HG03432 (cell line): Measurements from ENCODE around the gene NDUFA7.
"Not testable (repeated sequence)": the region's sequence is repeated elsewhere in the genome, so short reads cannot be mapped to it uniquely, and the experiment has no call there.

Source experiments
- ATAC-seq: cut with Tn5 transposase; IDR thresholded peaks from one replicate; pipeline ENCODE4 v1.9.1; 2021; ENCODE audit warnings: mild to moderate bottlenecking, moderate library complexity; ENCODE audit not compliant: unreplicated experiment

The NDUFA7 gene

DNA sequence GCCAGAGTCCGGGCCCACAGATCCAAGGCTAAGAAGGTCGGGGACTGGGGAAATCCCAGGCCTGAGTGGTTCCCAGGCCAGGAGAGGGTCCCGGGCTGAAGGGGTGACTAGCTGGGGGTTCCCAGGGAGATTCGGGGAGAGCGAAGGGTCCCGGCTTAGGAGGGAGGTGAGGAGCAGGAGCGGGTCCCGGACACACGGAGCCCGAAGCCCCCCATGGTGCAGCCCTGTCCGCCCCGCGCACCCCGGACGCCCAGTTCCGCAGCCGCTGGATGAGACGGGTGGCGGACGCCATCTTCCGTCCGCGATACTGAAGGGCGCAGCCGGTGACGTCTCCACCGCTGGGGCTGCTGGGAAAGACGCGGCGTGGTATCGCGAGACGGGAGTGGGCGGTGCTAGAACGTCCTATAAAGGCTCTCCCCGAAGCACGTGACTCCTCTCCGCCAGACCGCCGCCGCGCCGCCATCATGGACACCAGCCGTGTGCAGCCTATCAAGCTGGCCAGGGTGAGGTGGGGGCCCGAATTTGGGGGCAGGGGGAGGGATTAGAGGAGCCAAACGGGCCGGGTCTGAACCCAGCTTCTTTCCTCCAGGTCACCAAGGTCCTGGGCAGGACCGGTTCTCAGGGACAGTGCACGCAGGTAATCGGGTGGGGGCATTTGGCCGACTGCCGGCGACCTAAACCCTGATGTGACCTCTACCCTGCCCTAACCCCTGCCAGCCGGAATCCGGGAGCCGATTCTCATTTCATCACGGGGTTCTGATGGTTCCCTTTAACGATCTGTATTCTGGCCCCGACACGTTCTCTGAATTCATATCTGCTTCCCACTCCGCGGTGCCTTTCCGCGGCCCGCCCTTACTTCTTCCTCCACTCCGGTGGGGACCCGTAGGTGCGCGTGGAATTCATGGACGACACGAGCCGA lies at the start of gene NDUFA7, which contains the start of gene RPS28:
NDUFA7 (minus strand) TSS at position 309 of the 919 bp plus-strand sequence; CDS start at position 292, 17 bp downstream.
RPS28 (plus strand) TSS at position 430 of the 919 bp plus-strand sequence; CDS start at position 465, 35 bp downstream.
- peak; percentile 85 for ATAC-seq

DNA sequence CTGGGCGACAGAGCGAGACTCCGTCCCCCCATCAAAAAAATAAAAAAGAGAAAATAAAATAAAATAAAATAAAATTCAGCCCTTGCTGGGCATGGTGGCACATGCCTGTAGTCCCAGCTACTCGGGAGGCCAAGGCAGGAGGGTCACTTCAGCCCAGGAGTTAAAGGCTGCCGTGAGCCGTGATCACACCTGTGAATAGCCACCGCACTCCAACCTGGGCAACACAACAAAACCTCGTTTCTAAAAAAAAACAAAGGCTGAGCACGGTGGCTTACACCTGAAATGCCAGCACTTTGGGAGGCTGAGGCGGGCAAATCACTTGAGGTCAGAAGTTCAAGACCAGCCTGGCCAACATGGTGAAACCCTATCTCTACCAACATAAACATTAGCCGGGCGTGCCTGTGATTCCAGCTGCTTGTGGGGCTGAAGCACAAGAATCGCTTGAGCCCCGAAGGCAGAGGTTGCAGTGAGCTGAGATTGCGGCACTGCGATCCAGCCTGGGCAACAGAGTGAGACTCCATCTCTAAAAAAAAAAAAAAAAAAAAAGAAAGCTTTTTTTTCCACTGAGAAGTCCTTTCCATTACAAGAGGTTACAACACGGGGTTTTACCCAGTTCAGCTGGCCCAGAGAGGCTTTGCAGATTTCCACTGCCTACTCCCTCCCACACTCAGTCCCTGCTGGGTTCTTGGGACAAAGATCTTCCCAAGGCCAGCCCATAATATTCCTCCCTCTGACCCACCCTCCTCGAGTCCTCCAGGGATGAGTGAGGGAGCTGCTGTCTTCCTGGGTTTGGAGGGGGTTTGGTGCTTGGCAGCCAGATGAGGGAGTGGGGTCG lies 49.2 kb upstream of the NDUFA7 start:
- no peak for ATAC-seq

DNA sequence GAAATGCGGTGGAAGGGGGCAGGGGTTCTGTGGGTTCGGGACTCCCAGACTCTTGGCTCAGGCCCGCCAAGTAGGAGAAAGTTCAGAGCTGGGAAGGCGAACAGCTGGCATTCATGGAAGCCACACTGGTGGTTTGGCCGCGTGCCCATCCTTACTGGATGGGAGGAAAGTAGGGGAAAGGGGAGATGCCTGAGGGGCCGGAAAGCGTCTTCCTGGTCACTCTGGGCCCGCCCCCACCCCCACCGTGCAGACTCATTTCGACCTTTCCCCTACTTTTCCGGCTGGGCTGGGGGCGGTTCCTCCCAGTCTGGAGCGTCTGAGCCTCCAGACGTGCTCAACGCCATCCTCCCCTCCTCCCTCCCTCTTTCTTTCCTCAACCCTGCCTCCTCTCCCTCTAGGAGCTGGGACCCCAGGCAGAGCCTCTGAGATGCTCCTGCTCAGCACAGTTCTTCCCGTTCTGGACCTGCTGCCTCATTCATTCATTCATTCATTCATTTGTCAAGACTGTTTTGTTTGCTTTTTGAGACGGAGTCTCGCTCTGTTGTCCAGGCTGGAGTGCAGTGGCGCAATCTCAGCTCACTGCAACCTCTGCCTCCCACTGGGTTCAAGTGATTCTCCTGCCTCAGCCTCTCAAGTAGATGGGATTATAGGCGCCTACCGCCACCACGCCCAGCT lies 46.3 kb upstream of the NDUFA7 start:
- no peak for ATAC-seq

DNA sequence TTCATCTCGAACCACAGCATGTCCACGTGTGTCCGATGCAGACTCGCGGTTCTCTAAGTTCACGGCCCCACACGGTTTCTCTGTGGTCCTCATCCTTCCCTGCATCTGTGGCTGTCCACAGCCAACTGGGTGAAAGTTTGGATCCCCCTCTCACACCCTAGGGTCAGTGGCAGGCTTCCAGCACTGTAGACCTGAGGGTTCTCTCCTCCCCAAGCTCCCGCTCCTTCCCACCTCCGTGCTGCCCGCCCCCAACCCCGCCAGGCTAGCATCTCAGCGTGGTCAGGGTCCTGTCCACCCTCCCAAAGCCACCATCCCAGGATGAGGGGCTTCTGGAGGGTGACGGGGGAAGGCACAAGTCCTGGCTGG lies 45.8 kb upstream of the NDUFA7 start:
- no peak for ATAC-seq

DNA sequence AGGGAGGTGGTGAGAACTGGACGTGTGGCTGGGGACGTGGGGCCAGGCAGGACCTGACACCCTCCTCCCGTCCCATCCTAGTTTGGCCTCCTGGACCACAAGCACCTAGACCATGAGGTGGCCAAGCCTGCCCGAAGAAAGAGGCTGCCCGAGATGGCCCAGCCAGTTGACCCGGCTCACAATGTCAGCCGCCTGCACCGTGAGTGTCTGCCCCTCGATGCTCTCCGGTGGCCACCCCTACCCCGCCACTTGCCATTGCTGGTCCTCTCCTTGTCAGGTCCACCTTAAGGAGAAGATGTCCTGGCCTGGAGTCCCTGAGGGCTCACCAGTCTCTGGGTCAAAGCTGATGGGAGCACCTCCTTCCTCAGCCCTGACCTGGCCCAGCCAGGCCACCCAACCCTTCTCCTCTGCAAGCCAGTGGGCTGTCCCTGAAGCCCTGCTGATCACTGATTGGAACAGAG lies 45.0 kb upstream of the NDUFA7 start:
- ATAC-seq = no peak

DNA sequence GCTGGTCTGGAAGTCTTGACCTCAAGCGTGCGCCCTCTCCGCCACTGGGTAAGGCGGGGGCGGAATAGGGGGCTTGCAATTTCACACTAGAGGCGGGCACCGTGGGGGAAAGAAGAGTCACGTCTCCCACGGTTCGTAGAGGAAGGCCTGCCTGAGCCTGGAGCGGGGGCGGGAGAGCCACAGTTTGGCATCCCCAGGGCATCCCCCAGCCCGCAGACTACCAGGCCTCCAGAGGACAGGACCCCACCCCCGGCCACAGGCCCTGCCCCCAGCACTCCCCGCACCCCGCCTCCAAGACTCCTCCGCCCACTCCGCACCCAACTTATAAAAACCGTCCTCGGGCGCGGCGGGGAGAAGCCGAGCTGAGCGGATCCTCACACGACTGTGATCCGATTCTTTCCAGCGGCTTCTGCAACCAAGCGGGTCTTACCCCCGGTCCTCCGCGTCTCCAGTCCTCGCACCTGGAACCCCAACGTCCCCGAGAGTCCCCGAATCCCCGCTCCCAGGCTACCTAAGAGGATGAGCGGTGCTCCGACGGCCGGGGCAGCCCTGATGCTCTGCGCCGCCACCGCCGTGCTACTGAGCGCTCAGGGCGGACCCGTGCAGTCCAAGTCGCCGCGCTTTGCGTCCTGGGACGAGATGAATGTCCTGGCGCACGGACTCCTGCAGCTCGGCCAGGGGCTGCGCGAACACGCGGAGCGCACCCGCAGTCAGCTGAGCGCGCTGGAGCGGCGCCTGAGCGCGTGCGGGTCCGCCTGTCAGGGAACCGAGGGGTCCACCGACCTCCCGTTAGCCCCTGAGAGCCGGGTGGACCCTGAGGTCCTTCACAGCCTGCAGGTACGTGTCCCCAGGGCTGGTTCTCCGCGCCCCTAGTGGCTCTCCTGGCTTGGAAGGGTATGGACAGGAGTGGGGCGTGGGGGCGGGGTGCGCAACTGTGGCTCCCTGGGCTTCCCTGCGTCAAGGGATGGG lies 42.9 kb upstream of the NDUFA7 start, which contains the start of gene ANGPTL4:
ANGPTL4 (plus strand) TSS at position 353 of the 969 bp plus-strand sequence; CDS start at position 520, 167 bp downstream.
- ATAC-seq = no peak

DNA sequence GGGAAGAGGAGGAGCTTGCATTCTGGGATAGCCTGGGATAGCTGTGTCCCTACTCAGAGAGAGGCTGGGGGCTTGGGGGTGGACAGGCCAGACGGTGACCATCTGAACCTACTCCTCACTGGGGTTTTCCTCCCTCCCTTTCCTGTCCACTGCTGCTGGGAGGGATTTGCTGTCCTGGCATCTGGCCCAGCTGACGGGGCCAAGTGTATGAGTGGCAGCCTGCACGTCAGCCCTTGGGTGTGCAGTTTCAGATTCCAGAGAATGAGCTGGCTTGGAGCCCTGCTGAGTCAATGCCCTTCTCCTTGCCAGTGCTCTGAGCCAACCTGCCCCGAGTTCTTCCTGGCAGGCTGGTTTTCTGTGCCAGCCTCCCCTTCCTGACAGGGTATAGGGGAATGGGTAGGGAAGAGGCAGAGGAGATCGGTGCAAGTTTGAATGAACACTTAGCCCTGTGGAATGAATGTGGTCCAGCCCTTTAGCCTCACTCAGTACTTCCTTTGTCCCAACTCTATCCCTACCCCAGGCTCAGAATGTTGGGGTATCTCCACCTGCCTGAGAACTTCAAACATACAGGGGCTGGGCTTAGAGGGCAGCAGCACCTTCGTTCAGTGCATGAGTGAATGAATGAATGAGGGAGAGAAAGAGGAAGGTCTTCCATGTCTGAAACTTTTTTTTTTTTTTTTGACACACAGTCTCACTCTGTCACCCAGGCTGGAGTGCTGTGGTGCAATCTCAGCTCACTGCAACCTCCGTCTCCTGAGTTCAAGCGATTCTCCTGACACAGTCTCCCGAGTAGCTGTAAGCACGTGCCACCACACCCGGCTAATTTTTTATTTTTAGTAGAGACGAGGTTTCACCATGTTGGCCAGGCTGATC lies 41.0 kb upstream of the NDUFA7 start:
- ATAC-seq = no peak

DNA sequence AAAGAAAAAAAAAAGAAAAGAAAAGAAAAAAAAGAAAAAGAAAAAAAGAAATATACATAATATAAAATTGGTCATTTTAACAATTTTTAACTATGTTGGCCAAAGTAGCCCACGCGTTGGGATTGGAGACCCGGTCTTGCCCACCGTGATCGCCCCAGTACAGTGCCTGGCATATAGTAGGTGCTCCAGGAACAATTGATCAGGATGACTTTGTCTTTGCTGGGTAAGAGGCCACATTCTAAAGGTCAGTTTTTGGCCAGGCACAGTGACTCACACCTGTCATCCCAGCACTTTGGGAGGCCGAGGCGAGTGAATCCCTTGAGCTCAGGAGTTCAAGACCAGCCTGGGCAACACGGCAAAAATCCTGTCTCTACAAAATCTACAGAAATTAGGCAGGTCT lies 39.0 kb upstream of the NDUFA7 start:
- ATAC-seq = no peak

DNA sequence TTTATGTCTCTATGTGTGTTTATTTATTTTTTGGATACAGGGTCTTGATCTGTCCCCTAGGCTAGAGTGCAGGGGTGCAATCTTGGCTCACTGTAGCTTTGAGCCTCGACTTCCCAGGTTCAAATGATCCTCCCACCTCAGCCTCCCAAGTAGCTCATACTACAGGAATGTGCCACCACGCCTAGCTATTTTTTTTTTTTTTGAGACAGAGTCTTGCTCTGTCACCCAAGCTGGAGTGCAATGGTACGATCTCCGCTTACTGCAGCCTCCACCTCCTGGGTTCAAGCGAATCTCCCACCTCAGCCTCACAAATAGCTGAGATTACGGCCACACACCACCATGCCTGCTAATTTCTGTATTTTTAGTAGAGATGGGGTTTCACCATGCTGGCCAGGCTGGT lies 37.8 kb upstream of the NDUFA7 start:
- ATAC-seq = no peak

DNA sequence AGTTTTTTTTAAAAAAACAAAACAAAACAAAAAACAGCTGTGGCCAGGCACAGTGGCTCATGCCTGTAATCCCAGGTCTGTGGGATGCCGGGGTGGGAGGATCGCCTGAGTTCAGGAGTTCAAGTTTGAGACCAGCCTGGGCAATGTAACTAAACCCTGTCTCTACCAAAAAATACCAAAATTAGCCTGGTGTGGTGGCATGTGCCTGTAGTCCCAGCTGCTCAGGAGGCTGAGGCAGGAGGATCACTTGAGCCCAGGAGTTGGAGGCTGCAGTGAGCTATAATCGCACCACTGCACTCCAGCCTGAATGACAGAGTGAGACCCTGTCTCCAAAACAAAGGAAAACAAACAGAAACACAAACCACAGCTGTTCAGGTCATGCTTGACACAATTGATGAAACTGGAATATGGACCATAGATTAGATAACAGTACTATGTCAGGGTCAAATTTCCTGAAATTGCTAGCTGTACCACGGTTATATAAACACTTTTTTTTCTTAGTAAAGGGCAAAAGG lies 35.9 kb upstream of the NDUFA7 start:
- ATAC-seq = no peak

DNA sequence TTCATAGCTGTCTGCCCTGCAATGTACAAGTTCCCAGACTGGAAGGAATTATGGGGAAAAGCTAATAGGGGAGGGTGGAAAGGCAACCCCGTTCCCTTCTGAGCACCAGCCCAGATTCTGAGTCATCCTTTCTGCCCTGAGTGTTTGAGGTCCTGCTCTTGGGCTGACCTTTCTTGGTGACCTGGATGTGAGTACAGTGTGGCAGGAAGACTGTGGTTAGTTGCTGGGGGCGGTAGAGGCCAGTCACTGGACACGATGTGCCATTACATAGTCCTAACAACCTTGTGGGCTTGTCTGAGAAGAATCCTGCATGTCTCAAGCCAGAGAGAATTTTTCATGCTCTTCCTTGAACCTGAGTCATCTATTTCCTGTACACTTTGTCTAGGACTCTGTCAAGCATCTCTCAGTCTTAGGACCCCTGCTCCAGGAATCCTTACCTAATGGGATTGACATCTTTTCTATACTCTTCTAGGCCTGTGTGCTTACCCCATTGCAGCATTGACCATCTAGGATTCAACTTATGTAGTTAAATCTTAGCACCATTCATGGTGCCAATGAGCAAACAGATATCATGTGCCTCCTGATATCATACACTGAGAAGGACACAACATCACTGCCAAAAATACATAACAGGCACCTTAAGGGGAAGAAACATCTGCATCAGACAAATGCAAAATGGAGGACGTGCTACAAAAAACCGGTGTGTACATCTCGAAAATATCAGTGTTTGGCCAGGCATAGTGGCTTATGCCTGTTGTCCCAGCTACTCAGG lies 34.6 kb upstream of the NDUFA7 start:
- ATAC-seq = no peak

DNA sequence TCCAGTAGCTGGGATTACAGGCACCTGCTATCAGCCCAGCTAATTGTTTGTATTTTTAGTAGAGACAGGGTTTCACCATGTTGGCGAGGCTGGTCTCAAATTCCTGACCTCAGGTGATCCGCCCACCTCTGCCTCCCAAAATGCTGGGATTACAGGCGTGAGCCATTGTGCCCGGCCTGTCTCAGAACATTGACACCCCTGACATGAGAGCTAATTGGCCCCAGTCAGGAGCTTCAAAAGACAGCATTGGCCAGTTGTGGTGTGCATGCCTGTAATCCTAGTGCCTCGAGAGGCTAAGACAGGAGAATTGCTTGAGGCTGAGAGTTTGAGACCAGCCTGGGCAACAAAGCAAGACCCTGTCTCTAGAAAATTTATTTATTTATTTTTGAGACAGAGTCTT lies 31.7 kb upstream of the NDUFA7 start:
- not testable (repeated sequence) for ATAC-seq

DNA sequence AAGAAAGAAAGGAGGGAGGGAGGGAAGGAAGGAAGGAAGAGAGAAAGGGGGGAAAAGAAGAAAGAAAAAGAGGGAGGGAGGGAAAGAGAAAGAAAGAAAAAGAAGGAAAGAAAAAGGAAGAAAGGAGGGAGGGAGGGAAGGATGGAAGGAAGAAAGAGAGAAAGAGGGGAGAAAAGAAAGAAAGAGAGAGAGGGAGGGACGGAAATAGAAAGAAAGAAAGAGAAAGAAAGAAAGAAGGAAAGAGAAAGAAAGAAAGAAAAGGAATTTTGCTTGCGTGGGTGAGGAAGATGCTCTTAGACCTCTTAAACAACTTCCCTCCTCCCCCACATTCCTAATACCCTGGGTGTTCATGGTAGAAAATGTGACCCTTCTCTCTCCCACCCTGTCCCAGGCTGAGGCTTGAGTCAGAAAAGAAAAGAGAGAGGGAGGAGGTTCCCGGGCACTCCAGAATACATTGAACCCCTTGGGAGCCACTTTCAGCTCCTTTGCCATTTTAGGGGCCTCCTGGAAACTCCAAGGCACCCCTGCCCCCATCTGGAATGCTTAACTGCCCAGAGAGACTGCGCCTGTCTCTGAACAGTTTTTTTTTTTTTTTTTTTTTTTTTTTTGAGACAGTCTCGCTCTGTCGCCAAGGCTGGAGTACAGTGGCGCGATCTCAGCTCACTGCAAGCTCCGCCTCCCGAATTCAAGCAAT lies 31.1 kb upstream of the NDUFA7 start:
- ATAC-seq = no peak

DNA sequence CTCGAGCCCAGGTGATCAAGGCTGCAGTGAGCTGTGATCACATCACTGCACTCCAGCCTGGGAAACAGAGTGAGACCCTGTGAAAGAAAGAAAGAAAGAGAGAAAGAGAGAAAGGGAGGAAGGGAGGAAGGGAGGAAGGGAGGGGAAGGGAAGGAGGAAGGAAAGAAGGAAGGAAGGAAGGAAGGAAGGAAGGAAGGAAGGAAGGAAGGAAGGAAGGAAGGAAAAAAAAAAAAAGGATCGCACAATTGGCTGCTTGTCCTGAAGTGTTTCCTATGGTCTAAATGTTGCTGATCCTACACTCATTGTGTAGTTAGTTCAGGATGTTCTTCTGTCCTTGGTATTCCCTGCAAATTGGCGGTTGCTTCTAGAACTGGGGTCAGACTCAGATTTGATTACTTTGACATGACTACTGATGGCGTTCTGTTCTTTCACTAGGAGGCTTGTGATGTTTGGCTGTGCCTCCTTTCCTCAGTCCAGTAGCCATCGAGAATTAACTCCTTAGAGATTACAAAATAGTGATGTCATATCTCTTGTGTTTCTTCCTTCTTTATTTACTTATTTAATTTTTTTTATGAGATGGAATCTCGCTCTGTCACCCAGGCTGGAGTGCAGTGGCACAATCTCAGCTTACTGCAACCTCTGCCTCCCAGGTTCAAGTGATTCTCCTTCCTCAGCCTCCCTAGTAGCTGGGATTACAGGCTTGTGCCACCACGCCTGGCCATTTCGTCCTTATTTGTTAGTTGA lies 28.6 kb upstream of the NDUFA7 start:
- ATAC-seq = not testable (repeated sequence)

DNA sequence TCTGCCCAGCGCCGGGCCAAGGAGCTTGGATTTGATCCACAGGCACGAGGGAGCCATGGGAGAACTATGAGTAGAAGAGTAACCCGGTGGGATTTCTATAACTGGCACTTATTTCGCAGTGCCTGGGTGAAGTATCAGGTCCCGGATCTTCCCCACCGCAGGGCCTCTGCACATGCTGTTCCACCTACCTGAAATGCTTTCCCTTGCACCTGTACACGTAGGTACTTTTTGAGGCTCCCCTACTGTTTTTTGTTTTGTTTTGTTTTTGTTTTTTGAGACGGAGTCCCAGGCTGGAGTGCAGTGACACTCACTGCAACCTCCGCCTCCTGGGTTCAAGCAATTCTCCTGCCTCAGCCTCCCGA lies 22.3 kb upstream of the NDUFA7 start:
- ATAC-seq = no peak

DNA sequence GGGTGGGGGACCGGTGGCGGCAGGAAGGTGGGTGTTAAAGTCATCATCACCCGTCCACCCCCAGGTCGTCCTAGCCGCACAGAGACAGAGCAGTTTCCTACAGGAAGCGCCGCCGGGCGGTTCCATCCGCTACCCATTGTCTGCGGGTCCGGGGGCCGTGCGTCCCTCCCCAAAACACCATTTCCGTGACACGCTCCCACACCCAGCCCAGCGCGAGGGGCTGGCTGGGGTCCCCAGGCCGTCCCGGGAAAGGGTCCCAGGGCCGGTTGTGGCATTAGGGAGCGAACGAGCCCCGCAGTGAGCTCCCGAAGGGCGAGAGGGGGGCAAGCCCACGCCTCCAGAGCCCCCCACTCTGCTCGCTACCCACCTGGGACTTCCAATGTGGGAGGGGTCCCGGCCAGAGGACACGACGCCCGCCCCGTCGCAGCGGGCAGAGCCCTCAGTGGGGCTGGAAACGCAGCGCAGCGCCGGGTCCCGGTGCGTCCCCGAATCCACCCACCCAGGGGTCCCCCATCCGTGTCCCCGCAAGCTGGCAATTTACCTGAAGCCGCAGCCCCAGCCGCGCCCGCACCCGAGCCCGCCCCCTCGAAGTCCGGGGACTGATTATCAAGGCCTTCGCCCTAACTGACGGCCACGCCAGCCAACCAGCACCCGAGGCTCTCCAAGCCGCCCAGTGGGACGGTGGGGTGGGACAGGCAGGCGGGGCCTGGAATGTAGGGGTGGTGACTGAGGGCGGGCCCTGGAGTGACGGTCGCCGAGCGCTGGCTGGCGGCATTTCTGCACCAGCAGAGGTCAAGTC lies 21.7 kb upstream of the NDUFA7 start, which contains the start of gene KANK3:
KANK3 (minus strand) TSS at position 579 of the 799 bp plus-strand sequence. CDS start 5,434 bp downstream, outside the sequence.
- ATAC-seq = peak; percentile 85
